Common myeloid progenitor, CD34-positive (primary cell): Measurements from ENCODE around the gene MEIG1.
"Not testable (repeated sequence)": the region's sequence is repeated elsewhere in the genome, so short reads cannot be mapped to it uniquely, and the experiment has no call there.

Experiments
- CTCF ChIA-PET: fragments of 350-600 bp; sonication (Branson Sonifier 250); formaldehyde crosslinking; loops from one replicate; lab custom pipeline; 2021; ENCODE audit warnings: antibody characterized with exemption; lab: Charles Lee
- POLR2A ChIA-PET: fragments of 350-600 bp; sonication (Branson Sonifier 250); formaldehyde crosslinking; loops from one replicate; lab custom pipeline; 2021; ENCODE audit warnings: antibody characterized with exemption; lab: Charles Lee
- DNase-seq, 3 donors: peaks; one replicate each; pipeline versions ENCODE4 v3.0.0 to v3.0.0-alpha.2; 2013
- H3K27ac ChIP-seq, 2 experiments: 1 replicate in 1 of 2; 2 replicates in 1 of 2; pipeline ENCODE4 v1.7.0; 2013; ENCODE audit warnings: inconsistent platforms in 2 of 2, low read length in 2 of 2, mild to moderate bottlenecking in 2 of 2, low read depth in 1 of 2, moderate library complexity in 1 of 2; ENCODE audit not compliant: severe bottlenecking in 2 of 2, insufficient read depth in 1 of 2, poor library complexity in 1 of 2
- H3K27me3 ChIP-seq, 5 experiments: replicated peaks in 2 of 5; 1 replicate in 3 of 5; 2 replicates in 2 of 5; pipeline versions ENCODE4 v1.6.1 to v1.7.0; 2013; ENCODE audit warnings: low read length in 4 of 5, mild to moderate bottlenecking in 2 of 5, moderate library complexity in 2 of 5, inconsistent platforms in 1 of 5; ENCODE audit not compliant: insufficient read depth in 5 of 5, control insufficient read depth in 4 of 5
- H3K36me3 ChIP-seq, 4 experiments: 1 replicate in 2 of 4; 2 replicates in 2 of 4; pipeline versions ENCODE4 v1.6.1 to v1.7.0; 2013; ENCODE audit warnings: low read length in 3 of 4, control low read depth in 1 of 4, mild to moderate bottlenecking in 1 of 4; ENCODE audit not compliant: control insufficient read depth in 4 of 4, insufficient read depth in 4 of 4
- H3K4me1 ChIP-seq, 4 experiments: 1 replicate in 3 of 4; 2 replicates in 1 of 4; pipeline versions ENCODE4 v1.6.1 to v1.7.1; 2013; ENCODE audit warnings: low read length in 3 of 4, mild to moderate bottlenecking in 3 of 4, control low read depth in 1 of 4, inconsistent platforms in 1 of 4, moderate library complexity in 1 of 4; ENCODE audit not compliant: control insufficient read depth in 4 of 4, insufficient read depth in 4 of 4; ENCODE audit errors: control extremely low read depth in 1 of 4
- H3K4me3 ChIP-seq, 7 experiments: 1 replicate in 4 of 7; 2 replicates in 3 of 7; pipeline versions ENCODE4 v1.5.1 to v1.7.0; 2013; ENCODE audit warnings: mild to moderate bottlenecking in 7 of 7, low read length in 6 of 7, moderate library complexity in 6 of 7, inconsistent platforms in 2 of 7, low read depth in 2 of 7, control low read depth in 1 of 7; ENCODE audit not compliant: insufficient read depth in 4 of 7, control insufficient read depth in 1 of 7; ENCODE audit errors: extremely low read depth in 1 of 7
- H3K9me3 ChIP-seq, 5 experiments: 1 replicate in 4 of 5; 2 replicates in 1 of 5; pipeline versions ENCODE4 v1.6.1 to v1.7.1; 2013; ENCODE audit warnings: low read length in 4 of 5, mild to moderate bottlenecking in 2 of 5, inconsistent platforms in 1 of 5, low read depth in 1 of 5, moderate library complexity in 1 of 5; ENCODE audit not compliant: control insufficient read depth in 4 of 5, insufficient read depth in 2 of 5; ENCODE audit errors: control extremely low read depth in 1 of 5
- WGBS: methylation state at CpG from one replicate; pipeline ENCODE4 v1.1.5; 2013; ENCODE audit not compliant: insufficient coverage; 5-methylcytosine and 5-hydroxymethylcytosine counted together

Gene MEIG1

GRCh38 chr10:14925268-14925667, 33.9 kb upstream of the MEIG1 start:
- H3K4me1 ChIP-seq: no peaks in the 10 kb centered on the region
- no peak for DNase-seq
- no peak overlapping the region for H3K27ac ChIP-seq
- POLR2A ChIA-PET: no interaction called here
- peaks cover 0 to 4% (median 0%) of the 10 kb centered on the region in 5 experiments for H3K9me3 ChIP-seq
- no peaks in the 10 kb centered on the region for H3K27me3 ChIP-seq
- H3K4me3 ChIP-seq: no peak overlapping the region
- CTCF ChIA-PET: no interaction called here
- WGBS: no CpG with 5 or more reads among the region's 2 CpGs
- peaks cover 41 to 91% (median 62%) of the 10 kb centered on the region in 4 experiments for H3K36me3 ChIP-seq

- ChIA-PET POLR2A (no interaction called here), CTCF (no interaction called here)
- peaks cover 0 to 4% (median 0%) of the 10 kb centered on the region in 5 experiments for H3K9me3 ChIP-seq
- no peaks in the 10 kb centered on the region for H3K4me1 ChIP-seq
- H3K27me3 ChIP-seq: no peaks in the 10 kb centered on the region
- no peak overlapping the region for H3K4me3 ChIP-seq
- peaks cover 43 to 92% (median 60%) of the 10 kb centered on the region in 4 experiments for H3K36me3 ChIP-seq
- 100% methylated on average over 3 of the region's 8 CpGs for WGBS
- no peak overlapping the region for H3K27ac ChIP-seq
- no peak for DNase-seq
These were observed 33.1 kb upstream of the MEIG1 start for GRCh38 chr10:14926061-14926470.

GRCh38 chr10:14926722-14927416, 32.3 kb upstream of the MEIG1 start:
- H3K27me3 ChIP-seq: no peaks in the 10 kb centered on the region
- H3K4me1 ChIP-seq: no peaks in the 10 kb centered on the region
- CTCF ChIA-PET: interaction anchor here (0.7 kb wide), 1 partner anchor 40 kb away, joined by 3 read pairs; no protein-coding TSS in a partner anchor
- 100% methylated on average over 12 of the region's 13 CpGs for WGBS
- H3K36me3 ChIP-seq: peaks cover 36 to 91% (median 58%) of the 10 kb centered on the region in 4 experiments
- H3K9me3 ChIP-seq: peaks cover 0 to 4% (median 0%) of the 10 kb centered on the region in 5 experiments
- no peak overlapping the region for H3K4me3 ChIP-seq
- H3K27ac ChIP-seq: no peak overlapping the region
- DNase-seq: no peak
- POLR2A ChIA-PET: no interaction called here

DNA sequence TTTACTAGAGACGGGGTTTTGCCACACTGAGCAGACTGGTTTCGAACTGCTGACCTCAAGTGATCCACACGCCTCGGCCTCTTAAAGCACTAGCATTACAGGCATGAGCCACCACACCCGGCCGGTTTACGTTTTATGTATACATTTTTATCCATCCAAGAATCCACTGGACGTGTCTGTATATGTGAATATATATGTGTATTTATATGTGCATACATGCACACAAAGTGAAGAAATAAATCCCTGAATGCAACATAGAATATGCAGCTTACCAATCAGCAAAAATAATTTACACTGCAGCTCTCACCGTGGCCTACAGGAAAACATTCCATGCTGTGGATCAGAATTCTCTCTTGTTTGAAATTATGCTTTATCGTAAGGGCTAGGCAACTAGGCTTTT, 28.6 kb upstream of the MEIG1 start:
- H3K27ac ChIP-seq: no peak overlapping the region
- peaks cover 31 to 93% (median 47%) of the 10 kb centered on the region in 4 experiments for H3K36me3 ChIP-seq
- H3K4me1 ChIP-seq: no peaks in the 10 kb centered on the region
- CTCF ChIA-PET: interaction anchor here (0.7 kb wide), 1 partner anchor 76 kb away, joined by 3 read pairs; no protein-coding TSS in a partner anchor
- no peaks in the 10 kb centered on the region for H3K27me3 ChIP-seq
- POLR2A ChIA-PET: no interaction called here
- H3K4me3 ChIP-seq: no peak overlapping the region
- no peaks in the 10 kb centered on the region for H3K9me3 ChIP-seq
- WGBS: 96% methylated on average over 4 of the region's 10 CpGs
- DNase-seq: no peak

DNA sequence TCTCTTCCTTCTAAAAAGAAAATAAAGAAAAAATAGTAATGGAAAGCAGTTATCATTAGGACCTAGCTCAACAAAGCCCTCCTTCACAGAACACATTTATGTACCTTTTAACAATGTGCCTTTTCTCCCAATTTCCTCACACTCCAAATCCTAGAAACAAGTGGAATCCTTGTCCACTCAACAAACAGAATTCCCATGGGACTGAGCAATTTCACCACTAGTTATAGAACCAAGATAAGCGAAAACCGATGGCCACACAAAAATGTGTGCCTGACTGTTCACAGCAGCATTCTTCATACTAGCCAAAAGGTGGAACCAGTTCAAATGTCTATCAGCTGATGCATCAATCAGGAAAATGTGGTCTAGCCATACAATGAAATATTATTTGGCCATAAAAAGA, 22.6 kb upstream of the MEIG1 start:
- Histone ChIP-seq H3K4me3 (no peak overlapping the region), H3K27ac (no peak overlapping the region), H3K36me3 (peaks cover 16 to 68% (median 29%) of the 10 kb centered on the region in 4 experiments), H3K9me3 (no peaks in the 10 kb centered on the region), H3K4me1 (no peaks in the 10 kb centered on the region), H3K27me3 (no peaks in the 10 kb centered on the region)
- ChIA-PET CTCF (no interaction called here), POLR2A (interaction anchor here (0.6 kb wide), 1 partner anchor 83 kb away, joined by 5 read pairs; no protein-coding TSS in a partner anchor)
- no peak for DNase-seq
- WGBS: 100% methylated on average over 2 of the region's 2 CpGs

GRCh38 chr10:14938971-14939370, 20.2 kb upstream of the MEIG1 start:
- H3K4me1 ChIP-seq, H3K27me3 ChIP-seq, H3K9me3 ChIP-seq, DNase-seq, H3K4me3 ChIP-seq, POLR2A ChIA-PET, CTCF ChIA-PET, H3K27ac ChIP-seq: not testable (repeated sequence)
- 82% methylated on average over 2 of the region's 5 CpGs for WGBS
- peaks cover 9 to 56% (median 27%) of the 10 kb centered on the region in 4 experiments for H3K36me3 ChIP-seq

DNA sequence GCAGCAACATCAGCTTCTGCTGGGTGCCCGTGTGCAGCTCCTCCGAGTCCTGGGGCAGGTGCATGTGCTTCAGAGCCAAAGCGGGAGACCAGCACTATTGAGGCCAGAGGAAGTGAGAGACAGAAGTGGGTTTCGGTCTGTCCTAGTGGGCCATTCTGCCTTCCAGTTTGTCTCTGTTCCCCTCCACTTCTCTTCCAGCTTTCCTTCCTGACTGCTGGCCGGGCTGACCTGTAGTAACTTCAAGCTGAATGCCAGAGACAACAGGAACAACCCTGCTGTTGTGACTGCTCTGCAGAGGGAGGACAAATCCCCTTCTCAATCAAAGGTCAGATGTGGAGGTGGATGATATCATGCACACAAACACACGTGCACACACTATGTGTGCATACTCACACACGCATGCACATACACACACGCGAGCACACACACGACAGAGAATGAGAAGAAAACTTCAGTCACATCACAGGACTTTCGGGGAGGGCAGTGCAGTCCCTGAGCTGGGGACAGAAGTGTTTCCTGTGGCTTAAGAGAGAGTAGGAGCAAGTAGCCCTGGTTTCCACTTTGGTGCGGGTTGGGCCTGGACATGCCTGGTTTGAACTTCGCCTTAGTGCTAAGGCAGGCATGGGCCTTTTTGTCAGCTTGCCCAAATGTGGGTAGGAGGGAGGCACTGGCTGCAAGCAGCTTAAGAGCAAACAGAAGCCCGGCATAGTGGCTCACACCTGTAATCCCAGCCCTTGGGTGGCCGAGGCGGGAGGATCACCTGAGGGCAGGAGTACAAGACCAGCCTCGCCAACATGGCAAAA, 16.8 kb upstream of the MEIG1 start:
- H3K27me3 ChIP-seq, H3K9me3 ChIP-seq, DNase-seq, POLR2A ChIA-PET, H3K4me3 ChIP-seq, H3K4me1 ChIP-seq, H3K27ac ChIP-seq: not testable (repeated sequence)
- H3K36me3 ChIP-seq: peaks cover 14 to 63% (median 33%) of the 10 kb centered on the region in 4 experiments
- 89% methylated on average over 3 of the region's 17 CpGs for whole genome bisulfite sequencing
- CTCF ChIA-PET: interaction anchor here (0.6 kb wide), 1 partner anchor 8 kb away, joined by 3 read pairs; no protein-coding TSS in a partner anchor
